ENCODE data around the gene RALGPS2.

RALGPS2 gene

DNA sequence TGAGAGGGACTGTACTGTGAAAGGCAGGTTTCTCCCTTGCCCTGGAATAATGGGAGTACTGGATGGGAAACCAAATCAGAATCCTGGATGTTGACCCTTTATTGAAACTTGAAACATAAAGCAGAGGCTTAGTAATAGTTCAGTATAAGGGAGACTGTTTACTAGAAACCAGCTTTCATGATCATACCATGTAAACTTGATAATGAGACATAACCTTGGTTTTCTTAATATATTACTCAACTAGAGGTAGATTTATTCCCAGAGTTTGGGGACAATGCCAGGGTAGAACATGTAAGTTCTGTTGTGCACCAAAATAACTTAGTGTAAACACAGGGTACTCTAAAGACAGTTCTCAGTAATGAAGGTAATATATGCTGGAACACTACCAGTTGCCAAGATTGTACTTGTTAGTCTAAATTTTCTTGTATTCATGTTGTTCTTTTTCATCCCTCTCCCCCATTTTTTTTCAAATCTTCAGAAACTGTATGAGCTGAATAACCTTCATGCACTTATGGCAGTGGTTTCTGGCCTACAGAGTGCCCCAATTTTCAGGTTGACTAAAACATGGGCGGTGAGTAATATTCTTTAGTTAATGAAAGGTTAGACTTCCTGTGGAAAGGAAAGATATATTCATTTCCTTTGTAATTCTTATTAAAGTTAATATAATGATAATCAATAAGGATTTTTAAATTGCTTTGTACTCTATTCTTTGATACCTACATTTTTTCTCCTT lies 96.3 kb downstream of the RALGPS2 start:
- H2AFZ ChIP-seq (ENCODE audit: low read depth, low read length, severe bottlenecking), result no peak overlapping the region
- no peaks in the 10 kb centered on the region for H3F3A ChIP-seq (ENCODE audit: insufficient read depth)
- no peak overlapping the region for H3K4me2 ChIP-seq (ENCODE audit: low read depth, low read length, poor library complexity, severe bottlenecking)
- peaks cover 5% of the 10 kb centered on the region for H3K79me2 ChIP-seq (ENCODE audit: insufficient read depth, low read length)
- H3K27me3 ChIP-seq (ENCODE audit: low read length), result no peaks in the 10 kb centered on the region
- no peak overlapping the region for H3K27ac ChIP-seq (ENCODE audit: low read depth, low read length)
- H3K9me2 ChIP-seq (replicated peaks; ENCODE audit: insufficient read depth, low read length), result no peaks in the 10 kb centered on the region
- TF ChIP-seq, protein P1, sequence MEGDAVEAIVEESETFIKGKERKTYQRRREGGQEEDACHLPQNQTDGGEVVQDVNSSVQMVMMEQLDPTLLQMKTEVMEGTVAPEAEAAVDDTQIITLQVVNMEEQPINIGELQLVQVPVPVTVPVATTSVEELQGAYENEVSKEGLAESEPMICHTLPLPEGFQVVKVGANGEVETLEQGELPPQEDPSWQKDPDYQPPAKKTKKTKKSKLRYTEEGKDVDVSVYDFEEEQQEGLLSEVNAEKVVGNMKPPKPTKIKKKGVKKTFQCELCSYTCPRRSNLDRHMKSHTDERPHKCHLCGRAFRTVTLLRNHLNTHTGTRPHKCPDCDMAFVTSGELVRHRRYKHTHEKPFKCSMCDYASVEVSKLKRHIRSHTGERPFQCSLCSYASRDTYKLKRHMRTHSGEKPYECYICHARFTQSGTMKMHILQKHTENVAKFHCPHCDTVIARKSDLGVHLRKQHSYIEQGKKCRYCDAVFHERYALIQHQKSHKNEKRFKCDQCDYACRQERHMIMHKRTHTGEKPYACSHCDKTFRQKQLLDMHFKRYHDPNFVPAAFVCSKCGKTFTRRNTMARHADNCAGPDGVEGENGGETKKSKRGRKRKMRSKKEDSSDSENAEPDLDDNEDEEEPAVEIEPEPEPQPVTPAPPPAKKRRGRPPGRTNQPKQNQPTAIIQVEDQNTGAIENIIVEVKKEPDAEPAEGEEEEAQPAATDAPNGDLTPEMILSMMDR (IDR thresholded peaks at IDR 0.05; ENCODE audit: insufficient read depth, low read length, poor library complexity, severe bottlenecking), result no peak
- TF ChIP-seq EZH2phosphoT487 (conservative IDR thresholded peaks at IDR 0.05; ENCODE audit: low read length), result no peak
- H3K36me3 ChIP-seq (ENCODE audit: low read length), result peaks cover 37% of the 10 kb centered on the region; the same call in 1 of the 2 replicates
- no peak overlapping the region for H3K9ac ChIP-seq (ENCODE audit: low read length)
- H3K9me3 ChIP-seq (ENCODE audit: insufficient read depth, low read length), result no peaks in the 10 kb centered on the region
- no peak overlapping the region for H3K4me3 ChIP-seq (ENCODE audit: insufficient read depth, low read length, poor library complexity, severe bottlenecking)
- no peaks in the 10 kb centered on the region for H4K20me1 ChIP-seq (ENCODE audit: low read depth, low read length)

DNA sequence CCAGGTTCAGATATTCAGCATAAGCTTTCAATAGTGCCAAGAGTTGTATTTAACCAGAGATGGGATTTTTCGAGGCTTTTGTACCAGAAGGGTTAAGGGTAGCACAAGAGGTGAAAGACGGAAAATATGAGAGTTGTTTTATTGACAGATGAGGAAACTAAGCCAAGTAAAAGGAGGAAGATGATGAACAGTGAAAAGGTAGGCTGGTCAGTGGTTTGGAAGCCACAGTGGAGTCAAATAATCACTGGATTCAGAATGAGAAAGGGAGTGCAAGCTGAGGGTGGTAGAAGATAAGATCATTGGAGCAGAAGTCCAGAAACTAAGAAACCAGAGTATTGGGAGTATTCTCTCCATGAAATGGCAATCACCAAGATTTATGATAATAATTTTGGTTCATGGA lies 100.1 kb downstream of the RALGPS2 start:
- no peak overlapping the region for H3K4me2 ChIP-seq (ENCODE audit: low read depth, low read length, poor library complexity, severe bottlenecking)
- TF ChIP-seq, protein P1 (IDR thresholded peaks at IDR 0.05; ENCODE audit: insufficient read depth, low read length, poor library complexity, severe bottlenecking), result no peak
- TF ChIP-seq EZH2phosphoT487 (conservative IDR thresholded peaks at IDR 0.05; ENCODE audit: low read length), result no peak
- no peaks in the 10 kb centered on the region for H3K79me2 ChIP-seq (ENCODE audit: insufficient read depth, low read length)
- H3F3A ChIP-seq (ENCODE audit: insufficient read depth), result no peaks in the 10 kb centered on the region
- H3K9ac ChIP-seq (ENCODE audit: low read length), result no peak overlapping the region
- H3K27me3 ChIP-seq (ENCODE audit: low read length), result no peaks in the 10 kb centered on the region
- no peaks in the 10 kb centered on the region for H3K9me3 ChIP-seq (ENCODE audit: insufficient read depth, low read length)
- no peak overlapping the region for H3K4me3 ChIP-seq (ENCODE audit: insufficient read depth, low read length, poor library complexity, severe bottlenecking)
- H3K36me3 ChIP-seq (ENCODE audit: low read length), result peaks cover 43% of the 10 kb centered on the region; the same call in 1 of the 2 replicates
- no peaks in the 10 kb centered on the region for H3K9me2 ChIP-seq (replicated peaks; ENCODE audit: insufficient read depth, low read length)
- H2AFZ ChIP-seq (ENCODE audit: low read depth, low read length, severe bottlenecking), result no peak overlapping the region
- no peak overlapping the region for H3K27ac ChIP-seq (ENCODE audit: low read depth, low read length)
- no peaks in the 10 kb centered on the region for H4K20me1 ChIP-seq (ENCODE audit: low read depth, low read length)

DNA sequence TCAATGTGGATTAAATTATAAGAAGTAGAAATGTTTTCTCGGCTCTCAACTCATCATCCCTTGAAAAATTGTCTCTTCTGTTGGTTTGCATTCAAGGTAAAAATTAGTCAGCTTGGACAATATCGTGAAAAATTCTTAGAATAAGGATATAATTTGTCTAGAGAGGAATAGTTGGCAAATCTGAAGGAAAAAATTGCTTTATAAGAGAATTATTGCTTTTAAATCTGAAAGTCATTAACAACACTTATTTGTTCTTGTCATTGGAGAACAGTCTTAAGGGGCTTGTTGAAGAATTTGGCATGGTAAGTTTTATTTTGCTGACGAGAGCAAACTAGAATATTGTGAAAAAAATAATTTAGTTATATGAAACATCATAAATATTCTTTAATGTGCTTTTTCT lies 119.4 kb downstream of the RALGPS2 start:
- Histone ChIP-seq H4K20me1 (ENCODE audit: low read depth, low read length) (no peaks in the 10 kb centered on the region), H3K9me2 (replicated peaks; ENCODE audit: insufficient read depth, low read length) (no peaks in the 10 kb centered on the region), H3K9me3 (ENCODE audit: insufficient read depth, low read length) (no peaks in the 10 kb centered on the region), H3K9ac (ENCODE audit: low read length) (no peak overlapping the region), H3K27me3 (ENCODE audit: low read length) (no peaks in the 10 kb centered on the region), H3K36me3 (ENCODE audit: low read length) (peaks cover 12% of the 10 kb centered on the region; the same call in 1 of the 2 replicates), H3F3A (ENCODE audit: insufficient read depth) (peaks cover 16% of the 10 kb centered on the region; the same call in 1 of the 2 replicates), H3K79me2 (ENCODE audit: insufficient read depth, low read length) (no peaks in the 10 kb centered on the region), H3K4me3 (ENCODE audit: insufficient read depth, low read length, poor library complexity, severe bottlenecking) (no peak overlapping the region), H3K27ac (ENCODE audit: low read depth, low read length) (no peak overlapping the region), H3K4me2 (ENCODE audit: low read depth, low read length, poor library complexity, severe bottlenecking) (no peak overlapping the region), H2AFZ (ENCODE audit: low read depth, low read length, severe bottlenecking) (no peak overlapping the region)
- TF ChIP-seq, protein P1 (IDR thresholded peaks at IDR 0.05; ENCODE audit: insufficient read depth, low read length, poor library complexity, severe bottlenecking), result no peak
- no peak for TF ChIP-seq EZH2phosphoT487 (conservative IDR thresholded peaks at IDR 0.05; ENCODE audit: low read length)

All from SU-DHL-6 (cell line).